ENCODE results near the gene MESD. TPM values are rescaled to one million over a fixed set of nuclear protein-coding genes. Genes with fewer than 3 reads are reported as not detected.

Gene MESD
- total RNA-seq, 1 donor: 18.9 TPM

GRCh38 chr15:81007428-81008064 lies 17.9 kb upstream of the MESD start:
- no peak for DNase-seq (ENCODE audit: low read depth)
- H3K4me3 ChIP-seq (ENCODE audit: low read depth, low read length): no peak overlapping the region
- TF ChIP-seq CTCF (IDR thresholded peaks at IDR 0.05; ENCODE audit: insufficient read depth, low read length): no peak

- TF ChIP-seq CTCF (IDR thresholded peaks at IDR 0.05; ENCODE audit: insufficient read depth, low read length): no peak
- H3K4me3 ChIP-seq (ENCODE audit: low read depth, low read length): no peak overlapping the region
- no peak for DNase-seq (ENCODE audit: low read depth)
These were observed 16.5 kb upstream of the MESD start for GRCh38 chr15:81006124-81006523.

- no peak for DNase-seq (ENCODE audit: low read depth)
- H3K4me3 ChIP-seq (ENCODE audit: low read depth, low read length): peak overlapping the region; percentile 90
- TF ChIP-seq CTCF (IDR thresholded peaks at IDR 0.05; ENCODE audit: insufficient read depth, low read length): no peak
These were observed 13.4 kb upstream of the MESD start for GRCh38 chr15:81003097-81003350.

GRCh38 chr15:81002331-81003096 lies 12.9 kb upstream of the MESD start:
- H3K4me3 ChIP-seq (ENCODE audit: low read depth, low read length): peak overlapping the region; percentile 90
- no peak for TF ChIP-seq CTCF (IDR thresholded peaks at IDR 0.05; ENCODE audit: insufficient read depth, low read length)
- DNase-seq (ENCODE audit: low read depth): no peak

DNA sequence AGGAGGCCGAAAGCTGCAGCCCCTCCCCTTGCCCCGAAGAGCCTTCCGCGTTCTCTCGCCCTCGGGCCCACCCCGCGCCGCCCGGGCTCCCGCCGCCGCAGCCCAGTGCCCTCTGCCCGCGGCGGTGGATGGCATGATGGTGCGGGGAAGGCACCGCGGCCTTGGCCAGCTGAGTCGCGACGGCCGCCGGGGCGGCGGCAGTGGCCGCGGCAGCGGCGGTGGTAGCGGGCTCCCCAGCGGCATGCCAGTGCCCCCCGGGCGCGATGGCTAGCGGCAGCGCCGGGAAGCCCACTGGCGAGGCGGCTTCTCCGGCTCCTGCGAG lies 12.4 kb upstream of the MESD start:
- TF ChIP-seq CTCF (IDR thresholded peaks at IDR 0.05; ENCODE audit: insufficient read depth, low read length): no peak
- no peak for DNase-seq (ENCODE audit: low read depth)
- H3K4me3 ChIP-seq (ENCODE audit: low read depth, low read length): peak overlapping the region; percentile 90

- TF ChIP-seq CTCF (IDR thresholded peaks at IDR 0.05; ENCODE audit: insufficient read depth, low read length): no peak
- peak overlapping the region; percentile 90 for H3K4me3 ChIP-seq (ENCODE audit: low read depth, low read length)
- peak; percentile 44 for DNase-seq (ENCODE audit: low read depth)
These were observed 11.8 kb upstream of the MESD start for GRCh38 chr15:81001152-81002008.

All from fibroblast of the aortic adventitia (primary cell).